Measurements from ENCODE around the gene NFU1.

- TF ChIP-seq CTCF (IDR thresholded peaks at IDR 0.05; ENCODE audit: control extremely low read depth in 1 of 3, insufficient read depth in 1 of 3, low read depth in 1 of 3, low read length in 3 of 3) (no peak), RAD21 (IDR thresholded peaks at IDR 0.05 in 1 of 2, conservative IDR thresholded peaks at IDR 0.05 in 1 of 2; ENCODE audit: low read depth in 2 of 2, low read length in 2 of 2) (no peak), EZH2 (IDR thresholded peaks at IDR 0.05; ENCODE audit: low read depth, low read length, severe bottlenecking) (no peak), JUN (IDR thresholded peaks at IDR 0.05; ENCODE audit: low read depth, low read length) (no peak), RBBP5 (IDR thresholded peaks at IDR 0.05; ENCODE audit: borderline replicate concordance, low read depth, low read length) (no peak), SIN3A (conservative IDR thresholded peaks at IDR 0.05 in 1 of 2, IDR thresholded peaks at IDR 0.05 in 1 of 2; ENCODE audit: low read depth in 1 of 2, low read length in 2 of 2) (no peak), EP300 (IDR thresholded peaks at IDR 0.05; ENCODE audit: borderline replicate concordance in 1 of 2, low read depth in 2 of 2, low read length in 2 of 2) (no peak), NANOG (IDR thresholded peaks at IDR 0.05; ENCODE audit: insufficient read depth, low read depth, low read length, poor library complexity, severe bottlenecking) (no peak), POLR2A (IDR thresholded peaks at IDR 0.05; ENCODE audit: control extremely low read depth in 1 of 2, low read depth in 2 of 2, low read length in 2 of 2) (no peak)
Measured at GRCh38 chr2:69429491-69430183, 7.6 kb downstream of the NFU1 start.
